Activated gamma-delta T cell treated with anti-CD3 and anti-CD28 coated beads, Interleukin-2, amount 50 U/mL, for 16 hours (primary cell): Measurements from ENCODE around the gene SNCAIP.

Experiments used
- DNase-seq: peaks from one replicate; pipeline ENCODE4 v3.0.0-alpha.2; 2020; ENCODE audit warnings: low read depth

The SNCAIP gene

GRCh38 chr5:122398016-122398415 is 86.0 kb downstream of the SNCAIP start:
- DNase-seq, result no peak

DNA sequence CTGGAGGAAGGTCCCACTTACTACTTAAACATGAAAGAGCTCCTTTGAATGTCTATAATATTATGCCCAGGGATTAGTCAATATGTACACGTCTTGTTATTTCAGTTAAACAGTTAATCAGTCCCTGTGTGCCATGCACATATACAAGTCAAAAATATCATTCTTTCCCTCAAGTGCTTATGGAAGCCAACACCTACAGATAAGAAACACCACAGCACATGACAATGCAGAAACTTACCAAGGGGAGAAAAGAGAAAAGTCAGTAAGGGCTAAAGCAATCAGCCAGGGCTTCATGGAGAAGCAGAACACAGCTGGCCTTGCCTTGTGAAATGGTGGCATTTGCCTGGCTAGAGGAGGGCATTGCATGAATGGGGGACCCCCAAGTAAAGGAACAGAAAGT is 88.3 kb downstream of the SNCAIP start:
- no peak for DNase-seq

DNA sequence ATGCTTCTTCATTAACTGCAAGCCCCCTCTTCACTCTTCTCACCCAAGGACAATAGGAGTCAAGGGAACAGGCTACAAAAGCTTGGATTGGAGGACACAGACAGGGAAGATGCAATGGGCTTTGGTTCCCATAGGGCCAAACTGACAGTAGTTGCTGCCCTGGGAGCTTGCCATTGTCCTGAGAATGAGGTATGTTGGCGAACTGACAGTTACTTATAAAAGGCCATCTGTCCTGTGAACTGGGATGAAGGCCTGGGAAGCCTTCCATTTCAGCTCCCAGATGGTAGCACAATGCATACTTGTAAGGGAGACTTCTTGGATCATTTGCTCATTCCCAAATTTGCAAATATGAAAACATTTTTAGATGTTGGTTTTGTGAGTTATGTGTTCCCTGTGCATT is 88.9 kb downstream of the SNCAIP start:
- no peak for DNase-seq

DNA sequence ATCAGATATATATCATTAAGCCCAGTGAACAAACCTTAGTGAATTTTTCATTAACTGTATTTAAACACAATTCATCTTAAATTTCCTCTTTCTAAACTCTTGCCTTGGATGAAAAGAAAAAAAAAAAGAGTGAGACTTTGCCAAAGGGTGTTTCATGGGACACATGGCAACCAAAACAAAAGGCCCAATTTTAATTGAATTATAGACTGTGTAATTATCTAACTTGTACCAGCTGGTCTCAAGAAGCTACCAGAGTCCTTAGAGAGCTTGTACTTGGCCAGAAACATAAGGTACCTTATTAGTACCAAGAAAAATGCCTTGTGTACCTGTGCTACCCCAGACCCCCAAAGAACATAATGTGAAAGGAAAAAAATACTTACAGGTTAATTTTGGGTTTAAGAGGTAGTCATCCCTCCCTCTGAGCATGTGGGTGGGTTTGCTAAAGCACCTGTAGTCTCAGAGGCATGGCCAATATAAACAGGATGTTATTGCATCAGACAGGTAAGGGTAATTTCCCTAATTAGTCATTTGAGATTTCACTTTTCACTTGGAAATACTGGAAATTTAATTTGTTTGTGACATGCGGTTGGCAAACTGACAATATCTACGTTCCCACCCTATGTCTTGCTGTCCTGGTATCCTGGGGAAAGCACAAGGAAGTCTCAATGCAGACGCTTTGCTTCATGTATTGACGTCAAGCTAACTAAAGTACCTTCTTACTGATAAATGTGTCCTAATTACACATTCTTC is 90.1 kb downstream of the SNCAIP start:
- no peak for DNase-seq

DNA sequence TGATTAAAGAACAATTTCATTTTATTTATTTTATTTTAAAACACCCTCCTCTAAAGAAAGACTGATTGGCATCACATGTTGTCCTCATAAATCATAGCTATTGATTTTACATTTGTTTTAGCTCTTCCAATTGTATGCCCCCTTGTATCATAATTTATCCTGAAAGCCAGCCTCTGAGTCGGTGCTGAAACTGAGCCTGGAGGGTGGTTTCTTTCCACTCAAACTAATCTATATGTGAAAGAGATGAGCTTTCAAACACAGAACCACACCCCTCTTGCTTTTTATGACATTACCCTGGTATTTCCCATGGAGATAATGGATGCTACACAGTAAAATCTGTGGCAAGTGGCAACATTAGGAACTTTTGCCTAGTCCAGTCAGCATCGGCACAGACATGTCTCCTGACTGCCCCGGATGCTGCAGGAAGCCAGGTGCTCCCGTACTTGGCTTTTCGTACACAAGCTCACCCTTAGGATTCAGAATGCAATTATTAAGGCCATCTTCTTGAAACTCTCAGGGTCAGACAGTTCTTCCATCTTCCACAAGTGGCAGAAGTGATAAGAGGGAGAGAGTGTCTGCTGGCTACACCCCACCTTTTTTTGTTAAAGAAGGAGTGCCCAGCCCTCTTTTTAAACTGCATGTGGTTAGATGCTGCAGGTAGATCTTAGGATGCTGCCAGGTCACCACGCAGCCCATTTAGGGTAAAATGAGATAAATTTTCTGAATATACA is 91.1 kb downstream of the SNCAIP start:
- DNase-seq, result no peak

GRCh38 chr5:122404018-122404417 is 92.0 kb downstream of the SNCAIP start:
- no peak for DNase-seq

GRCh38 chr5:122404653-122405362 is 92.8 kb downstream of the SNCAIP start:
- no peak for DNase-seq

DNA sequence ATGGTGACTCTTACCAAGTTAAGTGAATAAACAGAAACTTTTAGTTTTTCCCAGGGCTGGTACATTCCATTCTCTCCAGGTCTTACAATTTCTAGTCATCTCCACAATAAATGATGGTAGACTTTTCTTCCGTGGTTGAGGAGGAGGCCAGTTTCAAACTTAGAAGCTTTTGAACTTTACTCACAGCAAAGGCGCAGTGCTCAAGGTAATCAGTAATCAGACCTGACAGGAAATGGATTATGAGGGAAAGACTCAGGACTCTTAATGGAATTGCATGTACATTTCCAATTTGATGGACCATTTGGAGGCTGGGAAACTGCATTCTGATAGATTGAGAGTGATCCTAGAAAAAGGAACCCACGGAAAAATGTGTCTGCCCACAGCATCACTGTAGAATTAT is 93.7 kb downstream of the SNCAIP start:
- DNase-seq, result no peak

- DNase-seq, result no peak
Observed at GRCh38 chr5:122406181-122406580, 94.1 kb downstream of the SNCAIP start.

DNA sequence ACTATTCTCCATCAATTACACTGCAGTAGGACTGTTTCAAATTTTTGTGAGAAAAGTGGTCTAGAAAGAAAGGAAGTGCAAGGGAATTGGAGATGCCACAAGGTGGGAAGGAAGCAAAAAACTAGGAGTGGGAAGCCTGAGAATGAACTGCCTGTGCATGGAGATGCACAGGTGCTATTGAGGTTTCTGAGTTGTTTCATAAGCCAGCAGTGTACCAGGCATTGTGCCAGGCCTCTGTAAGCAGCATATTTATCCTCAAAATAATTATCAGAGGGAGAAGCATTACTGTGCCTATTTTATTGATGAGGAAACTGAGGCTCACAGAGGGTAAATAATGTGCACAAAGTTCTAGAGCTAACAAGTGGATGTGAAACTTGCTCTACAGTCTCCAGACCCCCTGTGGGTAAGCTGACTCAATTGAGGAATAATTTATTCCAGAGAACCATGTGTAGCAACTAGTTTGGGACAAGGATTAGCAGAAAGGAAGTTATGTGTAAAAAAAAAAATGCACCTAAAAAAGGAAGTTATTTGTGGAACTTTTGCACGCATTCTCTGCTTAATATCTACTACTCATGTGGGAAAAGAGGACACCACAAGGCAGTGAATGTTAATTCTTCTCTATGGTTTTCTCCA is 96.7 kb downstream of the SNCAIP start:
- DNase-seq, result no peak

- DNase-seq, result no peak
Observed at GRCh38 chr5:122412966-122413365, 100.9 kb downstream of the SNCAIP start.

DNA sequence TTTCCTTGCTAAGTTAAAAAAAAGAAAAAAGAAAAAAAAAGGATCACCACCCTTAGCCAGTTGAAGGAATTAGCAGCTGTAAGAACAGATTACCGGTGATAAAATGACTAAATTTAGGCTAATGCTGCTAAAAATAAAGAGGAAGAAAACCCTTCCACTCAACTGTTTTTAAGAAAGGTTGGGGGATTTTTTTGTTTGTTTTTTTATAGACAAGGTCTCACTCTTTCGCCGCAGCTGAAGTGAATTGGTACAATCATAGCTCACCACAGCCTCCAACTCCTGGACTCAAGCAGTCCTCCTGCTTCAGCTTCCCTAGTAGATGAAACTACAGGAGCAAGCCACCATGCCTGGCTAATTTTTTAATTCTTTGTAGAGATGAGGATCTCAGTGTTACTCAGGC is 101.7 kb downstream of the SNCAIP start:
- no peak for DNase-seq

- no peak for DNase-seq
Observed at GRCh38 chr5:122415030-122415800, 103.2 kb downstream of the SNCAIP start.

DNA sequence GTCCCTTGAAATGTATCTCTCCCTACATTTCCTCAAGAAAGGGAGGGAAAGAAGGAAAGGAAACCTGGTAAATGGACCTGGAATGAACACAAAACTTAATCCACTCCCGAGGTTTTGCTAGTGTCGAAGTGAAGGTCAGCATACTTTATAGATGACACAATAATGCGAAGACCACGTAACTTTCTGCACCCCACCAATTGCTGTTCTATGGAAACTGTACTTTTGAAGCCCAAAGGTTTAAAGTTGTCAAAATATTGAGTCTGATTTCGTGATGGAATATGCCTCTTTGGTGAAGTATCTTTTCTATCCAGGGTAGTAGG is 103.7 kb downstream of the SNCAIP start:
- DNase-seq, result no peak

DNA sequence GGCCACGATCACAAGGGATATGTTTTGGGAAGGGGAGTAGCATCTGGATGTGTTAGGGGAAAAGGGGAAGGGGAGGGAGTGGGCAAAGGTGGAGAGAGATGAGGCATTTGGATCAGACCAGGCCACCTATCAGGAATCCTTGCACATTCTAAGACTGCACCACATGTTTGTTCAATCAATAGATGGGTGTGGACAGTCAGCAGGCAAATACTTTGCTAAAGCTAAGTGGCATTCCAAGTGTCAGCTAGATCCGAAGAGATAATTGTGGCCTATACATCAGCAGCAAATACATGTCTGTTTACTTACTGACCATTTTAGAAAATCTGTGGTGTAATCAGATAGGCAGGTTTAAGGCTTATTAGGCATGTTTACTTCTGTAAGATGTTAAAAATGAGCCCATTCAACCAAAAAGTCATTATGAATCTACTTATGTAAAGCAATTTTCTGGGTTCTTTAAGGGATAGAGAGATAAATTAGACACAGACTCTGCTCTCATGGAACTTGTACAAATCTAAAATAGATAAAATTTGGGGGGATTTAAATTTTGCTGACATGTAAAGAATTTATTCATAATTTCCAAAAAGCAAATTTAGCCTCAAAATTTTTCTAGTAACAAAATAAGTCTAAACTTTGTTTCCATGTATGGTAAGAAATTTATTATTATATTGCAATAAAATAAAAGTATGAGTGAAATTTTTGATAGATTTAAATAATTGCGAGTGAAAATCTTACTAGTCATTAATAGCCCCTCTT is 107.3 kb downstream of the SNCAIP start:
- DNase-seq, result no peak

DNA sequence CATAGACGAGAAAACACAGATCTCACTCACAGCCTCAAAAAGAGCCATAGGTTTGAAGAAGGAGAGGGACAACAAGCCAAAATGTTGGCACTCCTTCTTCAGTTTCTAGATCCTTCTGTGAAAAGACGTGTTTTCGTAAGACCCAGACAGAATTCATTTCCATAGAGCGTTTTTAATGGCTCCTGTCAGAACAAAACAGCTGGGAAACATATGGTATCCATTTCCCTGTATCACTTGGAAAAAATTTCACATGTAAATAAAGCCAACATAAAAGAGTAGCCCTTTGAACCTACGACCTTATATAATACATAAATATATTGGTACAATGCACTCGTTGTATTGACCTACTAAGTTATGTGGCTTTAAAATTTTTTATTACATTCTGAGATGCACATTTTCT is 108.1 kb downstream of the SNCAIP start:
- no peak for DNase-seq

DNA sequence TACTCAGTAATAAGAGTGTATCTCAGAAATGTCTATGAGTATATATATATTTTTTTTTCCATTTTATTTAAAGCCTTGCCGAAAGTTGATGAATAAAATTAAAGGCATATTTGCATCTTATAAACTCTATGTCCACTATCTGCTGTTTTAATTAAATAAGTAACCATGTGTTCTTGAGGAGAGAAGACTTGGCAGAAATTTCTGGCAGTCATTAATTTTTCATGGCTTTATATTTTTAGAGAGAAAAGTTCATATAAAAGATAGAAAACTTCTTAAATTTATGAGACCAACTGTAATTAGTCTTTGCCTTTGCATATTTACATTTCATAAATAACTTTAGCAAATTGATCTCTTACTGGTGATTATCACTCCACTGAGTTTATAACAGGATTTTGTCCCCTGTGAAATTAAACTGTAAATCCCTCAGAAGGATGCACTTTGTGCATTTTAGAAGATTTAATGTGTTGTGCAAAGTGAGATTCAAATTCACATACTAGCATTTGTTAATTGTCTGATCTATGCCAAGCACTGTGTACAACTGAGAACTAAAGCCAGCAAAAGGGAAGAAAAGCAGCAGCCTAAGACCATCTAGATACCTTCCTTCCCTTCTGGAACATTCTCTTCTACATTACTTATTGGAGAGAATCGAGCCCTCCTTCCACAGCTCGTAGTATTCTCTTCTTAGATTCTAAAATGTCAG is 108.7 kb downstream of the SNCAIP start:
- no peak for DNase-seq

- no peak for DNase-seq
Observed at GRCh38 chr5:122421374-122422079, 109.5 kb downstream of the SNCAIP start.

- no peak for DNase-seq
Observed at GRCh38 chr5:122423221-122423620, 111.2 kb downstream of the SNCAIP start.

- DNase-seq, result no peak
Observed at GRCh38 chr5:122424132-122424531, 112.1 kb downstream of the SNCAIP start.
